ENCODE data around the gene RPL10L.

The RPL10L gene

DNA sequence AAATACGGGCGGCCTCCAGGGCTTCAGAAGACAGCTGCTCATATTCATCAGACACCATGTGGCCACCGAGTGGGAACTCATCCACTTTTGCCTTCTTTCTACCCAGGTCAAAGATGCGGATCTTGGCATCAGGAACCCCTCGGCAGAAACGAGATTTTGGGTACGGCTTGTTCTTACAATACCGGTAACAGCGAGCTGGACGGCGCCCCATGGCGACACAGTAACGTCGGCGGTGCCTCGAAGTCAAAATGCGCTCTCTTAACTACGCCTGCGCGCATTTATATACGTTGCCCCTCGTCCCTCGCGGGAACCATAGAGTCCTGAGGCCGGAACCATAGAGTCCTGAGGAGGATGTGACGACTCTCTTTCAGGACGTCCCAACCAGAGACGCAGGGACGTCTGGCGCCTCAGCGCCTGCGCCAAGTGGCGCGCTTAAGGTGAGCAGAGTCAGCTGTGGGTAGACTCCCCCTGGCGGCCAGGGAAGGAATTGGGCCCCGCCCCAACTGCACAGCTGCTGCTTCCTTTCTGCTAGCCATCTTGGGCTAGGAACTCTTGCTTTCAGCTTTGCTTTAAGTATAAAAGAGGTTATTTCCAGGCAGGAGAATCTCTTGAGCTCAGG lies at the start of gene RPL10L:
TSS of gene RPL10L (minus strand) at position 256 of the 619 bp plus-strand sequence. CDS start at position 211, 45 bp downstream.
- H3K27me3 ChIP-seq (ENCODE audit: control insufficient read depth, insufficient read depth, low read length) = no peaks in the 10 kb centered on the region
- H3K4me3 ChIP-seq (ENCODE audit: low read depth, low read length) = no peak within 1 kb of the TSS
- no peak within 1 kb of the TSS for H3K9ac ChIP-seq (ENCODE audit: low read length)
- no peaks in the 10 kb centered on the region for H3K4me1 ChIP-seq (ENCODE audit: control insufficient read depth, insufficient read depth, low read length)
- no peaks in the 10 kb centered on the region for H3K36me3 ChIP-seq (ENCODE audit: control insufficient read depth, insufficient read depth, low read length)
- no peaks in the 10 kb centered on the region for H3K9me3 ChIP-seq (ENCODE audit: control insufficient read depth, insufficient read depth, low read depth, low read length)
- no peak within 1 kb of the TSS for H3K27ac ChIP-seq (ENCODE audit: low read depth, low read length)

- no peaks in the 10 kb centered on the region for H3K27me3 ChIP-seq (ENCODE audit: control insufficient read depth, insufficient read depth, low read length)
- H3K4me1 ChIP-seq (ENCODE audit: control insufficient read depth, insufficient read depth, low read length) = no peaks in the 10 kb centered on the region
- no peaks in the 10 kb centered on the region for H3K9me3 ChIP-seq (ENCODE audit: control insufficient read depth, insufficient read depth, low read depth, low read length)
- no peak overlapping the region for H3K4me3 ChIP-seq (ENCODE audit: low read depth, low read length)
- no peak overlapping the region for H3K27ac ChIP-seq (ENCODE audit: low read depth, low read length)
- no peak overlapping the region for H3K9ac ChIP-seq (ENCODE audit: low read length)
- H3K36me3 ChIP-seq (ENCODE audit: control insufficient read depth, insufficient read depth, low read length) = no peaks in the 10 kb centered on the region
Observed at GRCh38 chr14:46691819-46692218, 40.2 kb upstream of the RPL10L start.

DNA sequence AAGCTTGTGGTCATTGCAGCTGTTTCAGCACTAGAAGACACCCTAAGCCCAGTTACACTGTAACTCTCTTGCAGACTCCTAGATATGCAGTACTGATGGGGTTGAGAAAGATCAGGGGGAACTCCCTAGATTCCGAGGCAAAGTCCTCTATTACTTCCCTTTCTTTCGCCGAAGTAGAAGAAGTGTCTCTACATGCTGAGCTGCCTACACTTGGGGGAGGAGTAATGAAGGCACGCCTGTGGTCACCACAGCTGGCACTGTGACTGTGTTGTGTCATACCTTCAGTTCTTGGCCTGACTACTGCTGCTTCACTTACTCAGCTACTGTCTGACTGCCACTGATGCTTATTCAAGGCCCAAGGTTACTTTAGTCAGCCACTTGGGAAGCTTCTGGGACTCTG lies 35.1 kb upstream of the RPL10L start:
- Histone ChIP-seq H3K27me3 (ENCODE audit: control insufficient read depth, insufficient read depth, low read length) (no peaks in the 10 kb centered on the region), H3K9me3 (ENCODE audit: control insufficient read depth, insufficient read depth, low read depth, low read length) (no peaks in the 10 kb centered on the region), H3K9ac (ENCODE audit: low read length) (no peak overlapping the region), H3K27ac (ENCODE audit: low read depth, low read length) (no peak overlapping the region), H3K36me3 (ENCODE audit: control insufficient read depth, insufficient read depth, low read length) (no peaks in the 10 kb centered on the region), H3K4me3 (ENCODE audit: low read depth, low read length) (no peak overlapping the region), H3K4me1 (ENCODE audit: control insufficient read depth, insufficient read depth, low read length) (no peaks in the 10 kb centered on the region)

DNA sequence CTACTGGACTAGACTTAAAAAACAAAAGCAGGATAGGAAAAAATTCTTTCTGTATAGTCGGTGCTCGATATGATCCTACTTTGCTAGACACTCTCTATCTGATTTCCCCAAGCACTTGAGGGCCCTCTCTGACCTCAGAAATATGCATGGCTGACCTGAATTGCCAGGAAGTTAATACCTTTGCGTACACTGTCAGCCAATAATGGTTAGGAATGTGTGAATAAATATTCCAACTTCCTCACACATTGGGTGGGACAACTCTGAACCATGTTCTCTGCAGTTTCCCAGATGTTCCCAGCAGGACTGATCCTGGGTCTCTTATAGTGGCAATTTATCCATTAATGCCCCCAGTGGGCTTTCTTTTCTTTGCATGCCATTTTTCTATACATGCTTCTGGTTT lies 20.5 kb upstream of the RPL10L start:
- no peak overlapping the region for H3K9ac ChIP-seq (ENCODE audit: low read length)
- no peaks in the 10 kb centered on the region for H3K27me3 ChIP-seq (ENCODE audit: control insufficient read depth, insufficient read depth, low read length)
- H3K27ac ChIP-seq (ENCODE audit: low read depth, low read length) = no peak overlapping the region
- H3K9me3 ChIP-seq (ENCODE audit: control insufficient read depth, insufficient read depth, low read depth, low read length) = no peaks in the 10 kb centered on the region
- no peaks in the 10 kb centered on the region for H3K36me3 ChIP-seq (ENCODE audit: control insufficient read depth, insufficient read depth, low read length)
- H3K4me3 ChIP-seq (ENCODE audit: low read depth, low read length) = no peak overlapping the region
- H3K4me1 ChIP-seq (ENCODE audit: control insufficient read depth, insufficient read depth, low read length) = no peaks in the 10 kb centered on the region

DNA sequence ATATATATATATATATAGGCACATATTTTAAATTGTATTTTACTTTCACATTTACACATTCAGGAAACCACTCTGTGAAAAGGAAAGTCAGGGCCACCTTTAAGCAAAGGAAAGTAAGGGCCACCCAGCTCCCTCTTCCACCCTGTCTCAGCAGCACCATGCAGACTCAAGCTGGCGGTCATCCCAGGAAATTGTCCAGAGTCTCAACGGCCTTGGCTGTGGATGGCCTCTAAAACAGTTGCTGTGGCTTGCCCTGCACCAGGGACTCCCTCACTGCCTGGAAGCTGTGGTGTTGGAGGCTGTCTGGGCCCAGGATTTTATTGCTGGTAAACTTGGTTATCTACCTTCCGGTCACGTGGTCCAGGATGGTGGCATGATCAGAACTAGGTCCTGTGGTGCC lies 11.8 kb upstream of the RPL10L start:
- H3K9me3 ChIP-seq (ENCODE audit: control insufficient read depth, insufficient read depth, low read depth, low read length) = peaks cover 11% of the 10 kb centered on the region
- H3K27ac ChIP-seq (ENCODE audit: low read depth, low read length) = no peak overlapping the region
- H3K4me1 ChIP-seq (ENCODE audit: control insufficient read depth, insufficient read depth, low read length) = no peaks in the 10 kb centered on the region

DNA sequence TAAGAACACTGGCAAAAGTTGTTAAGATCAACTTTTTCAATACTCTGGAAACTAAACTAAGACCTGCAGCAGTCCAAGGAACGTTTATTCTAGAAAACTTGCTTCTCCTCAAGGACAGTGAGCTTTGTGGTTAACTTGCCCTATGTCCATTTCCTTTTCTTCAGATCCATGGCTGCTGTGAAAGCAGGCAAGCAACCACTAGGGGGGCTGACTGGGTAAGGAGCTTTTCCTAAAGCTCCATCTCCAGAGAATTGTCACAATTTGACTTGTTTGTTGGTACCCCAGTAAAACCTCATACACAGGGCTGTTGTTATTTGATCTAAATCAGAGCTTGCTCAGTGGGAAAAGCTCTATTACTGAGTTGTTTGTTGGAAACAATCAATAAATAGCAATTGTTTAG lies 10.1 kb upstream of the RPL10L start:
- H3K4me1 ChIP-seq (ENCODE audit: control insufficient read depth, insufficient read depth, low read length) = no peaks in the 10 kb centered on the region
- peaks cover 11% of the 10 kb centered on the region for H3K9me3 ChIP-seq (ENCODE audit: control insufficient read depth, insufficient read depth, low read depth, low read length)
- no peak overlapping the region for H3K4me3 ChIP-seq (ENCODE audit: low read depth, low read length)
- H3K27me3 ChIP-seq (ENCODE audit: control insufficient read depth, insufficient read depth, low read length) = no peaks in the 10 kb centered on the region
- no peaks in the 10 kb centered on the region for H3K36me3 ChIP-seq (ENCODE audit: control insufficient read depth, insufficient read depth, low read length)
- no peak overlapping the region for H3K9ac ChIP-seq (ENCODE audit: low read length)
- no peak overlapping the region for H3K27ac ChIP-seq (ENCODE audit: low read depth, low read length)

More for the DNA sequence above, 11.8 kb upstream of the RPL10L start:
- no peak overlapping the region for H3K4me3 ChIP-seq (ENCODE audit: low read depth, low read length)
- H3K9ac ChIP-seq (ENCODE audit: low read length) = no peak overlapping the region
- no peaks in the 10 kb centered on the region for H3K27me3 ChIP-seq (ENCODE audit: control insufficient read depth, insufficient read depth, low read length)
- H3K36me3 ChIP-seq (ENCODE audit: control insufficient read depth, insufficient read depth, low read length) = no peaks in the 10 kb centered on the region

GRCh38 chr14:46653031-46653755 lies 1.6 kb upstream of the RPL10L start:
- H3K4me3 ChIP-seq (ENCODE audit: low read depth, low read length) = no peak overlapping the region
- H3K36me3 ChIP-seq (ENCODE audit: control insufficient read depth, insufficient read depth, low read length) = no peaks in the 10 kb centered on the region
- no peak overlapping the region for H3K9ac ChIP-seq (ENCODE audit: low read length)
- no peaks in the 10 kb centered on the region for H3K9me3 ChIP-seq (ENCODE audit: control insufficient read depth, insufficient read depth, low read depth, low read length)
- no peaks in the 10 kb centered on the region for H3K4me1 ChIP-seq (ENCODE audit: control insufficient read depth, insufficient read depth, low read length)
- H3K27me3 ChIP-seq (ENCODE audit: control insufficient read depth, insufficient read depth, low read length) = no peaks in the 10 kb centered on the region
- H3K27ac ChIP-seq (ENCODE audit: low read depth, low read length) = no peak overlapping the region

- Histone ChIP-seq H3K9ac (ENCODE audit: low read length) (no peak overlapping the region), H3K9me3 (ENCODE audit: control insufficient read depth, insufficient read depth, low read depth, low read length) (no peaks in the 10 kb centered on the region), H3K27me3 (ENCODE audit: control insufficient read depth, insufficient read depth, low read length) (no peaks in the 10 kb centered on the region), H3K4me3 (ENCODE audit: low read depth, low read length) (no peak overlapping the region), H3K4me1 (ENCODE audit: control insufficient read depth, insufficient read depth, low read length) (no peaks in the 10 kb centered on the region), H3K27ac (ENCODE audit: low read depth, low read length) (no peak overlapping the region), H3K36me3 (ENCODE audit: control insufficient read depth, insufficient read depth, low read length) (no peaks in the 10 kb centered on the region)
Observed at GRCh38 chr14:46646796-46647195, 4.8 kb downstream of the RPL10L start.

DNA sequence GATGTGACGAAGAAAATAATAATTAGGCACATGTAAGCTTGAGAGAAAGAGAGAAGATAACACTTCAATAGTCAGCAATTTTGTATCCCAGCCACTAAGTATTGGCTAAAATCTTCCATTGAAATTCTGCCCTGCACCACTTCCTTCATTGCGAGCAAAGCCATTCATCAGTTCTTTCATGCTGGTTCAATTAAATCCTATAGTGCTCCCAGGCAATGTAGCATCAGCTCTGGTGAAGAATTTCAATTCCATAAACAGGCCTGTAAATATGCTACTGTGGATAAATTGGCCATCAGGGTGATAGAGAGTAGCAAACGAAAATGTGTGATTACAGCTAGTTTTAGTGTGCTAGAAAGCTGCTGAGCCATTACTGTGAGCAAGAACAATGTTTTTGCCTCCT lies 24.7 kb downstream of the RPL10L start:
- H3K36me3 ChIP-seq (ENCODE audit: control insufficient read depth, insufficient read depth, low read length) = no peaks in the 10 kb centered on the region
- no peaks in the 10 kb centered on the region for H3K27me3 ChIP-seq (ENCODE audit: control insufficient read depth, insufficient read depth, low read length)
- no peak overlapping the region for H3K27ac ChIP-seq (ENCODE audit: low read depth, low read length)
- no peaks in the 10 kb centered on the region for H3K9me3 ChIP-seq (ENCODE audit: control insufficient read depth, insufficient read depth, low read depth, low read length)
- H3K9ac ChIP-seq (ENCODE audit: low read length) = no peak overlapping the region
- no peak overlapping the region for H3K4me3 ChIP-seq (ENCODE audit: low read depth, low read length)
- peaks cover 9% of the 10 kb centered on the region; the same call in 1 of the 2 replicates for H3K4me1 ChIP-seq (ENCODE audit: control insufficient read depth, insufficient read depth, low read length)
